Measurements from ENCODE around the gene PBX3. TPM values are rescaled to one million over a fixed set of nuclear protein-coding genes. Genes with fewer than 3 reads are reported as not detected.
A peak's percentile ranks its signal among the peaks of the same experiment; 100 is the strongest.

Gene PBX3
- total and polyA plus RNA-seq, 2 of the 13 experiments (the other 11 are each of a cell fraction or from before 2014, with no cell fraction given) = 6.0 to 11.2 TPM

GRCh38 chr9:125789196-125789595 is 42.0 kb downstream of the PBX3 start:
- no peak overlapping the region for H3K4me3 ChIP-seq (replicated peaks in 1 of 3; ENCODE audit: insufficient read depth in 1 of 3, low read depth in 2 of 3, low read length in 3 of 3)
- H2AFZ ChIP-seq (ENCODE audit: low read length) = no peak overlapping the region
- H3K4me1 ChIP-seq (ENCODE audit: insufficient read depth, low read length) = peaks cover 24% of the 10 kb centered on the region
- TF ChIP-seq BCLAF1 (IDR thresholded peaks at IDR 0.05) (no peak), ZNF678 (CRISPR knock-in tag; IDR thresholded peaks at IDR 0.05) (no peak)
- no TSS peak for BruUV-seq (replicated peaks)
- no peak for FAIRE-seq
- no peak for DNase-seq (ENCODE audit: low spot score)
- H3K9me3 ChIP-seq (ENCODE audit: low read length) = no peaks in the 10 kb centered on the region
- in situ Hi-C loops (cut with HindIII; ENCODE audit: extremely low pct_ligation_motif_present, low pct_unique_long_range_greater_than_20kb) = no loop called here
- CTCF ChIA-PET (ENCODE audit: low intra/inter-chr PET ratio, low total read pairs) = no interaction called here
- no peak overlapping the region for H3K27ac ChIP-seq (ENCODE audit: extremely low read length, insufficient read depth, low read length)
- H3K36me3 ChIP-seq (replicated peaks in 1 of 2; ENCODE audit: control insufficient read depth in 1 of 2, insufficient read depth in 2 of 2, low read length in 2 of 2) = no peaks in the 10 kb centered on the region
- ATAC-seq = no peak
- no peak overlapping the region for H3K9ac ChIP-seq (ENCODE audit: insufficient read depth, low read depth, low read length)
- H3K79me2 ChIP-seq (ENCODE audit: insufficient read depth, low read length) = no peaks in the 10 kb centered on the region
- intact Hi-C loops (cut with micrococcal nuclease; ENCODE audit: unreplicated experiment) = no loop called here
- H3K27me3 ChIP-seq (ENCODE audit: control insufficient read depth in 1 of 2, insufficient read depth in 2 of 2, low read length in 2 of 2) = no peaks in the 10 kb centered on the region
- POLR2A ChIA-PET = no interaction called here
- no peaks in the 10 kb centered on the region for H4K20me1 ChIP-seq (ENCODE audit: insufficient read depth, low read length)
- no peak overlapping the region for H3K4me2 ChIP-seq (ENCODE audit: low read depth, low read length)

GRCh38 chr9:125794708-125795107 is 47.5 kb downstream of the PBX3 start:
- H4K20me1 ChIP-seq (ENCODE audit: insufficient read depth, low read length) = no peaks in the 10 kb centered on the region
- TF ChIP-seq ATRX (CRISPR knock-in tag; IDR thresholded peaks at IDR 0.05; ENCODE audit: borderline replicate concordance) (no peak), HDAC2 (CRISPR knock-in tag; IDR thresholded peaks at IDR 0.05) (no peak), HDAC6 (IDR thresholded peaks at IDR 0.05; ENCODE audit: low read depth, low read length) (no peak), ATF7-NPFF (CRISPR knock-in tag; IDR thresholded peaks at IDR 0.05; ENCODE audit: low read depth) (no peak), TBP (CRISPR knock-in tag; IDR thresholded peaks at IDR 0.05) (no peak), HNF1A (IDR thresholded peaks at IDR 0.05; ENCODE audit: low read depth) (no peak), HNF1A (CRISPR knock-in tag; IDR thresholded peaks at IDR 0.05; ENCODE audit: borderline replicate concordance) (no peak)

More at GRCh38 chr9:125794708-125795107, 47.5 kb downstream of the PBX3 start:
- Histone ChIP-seq H3K4me3 (replicated peaks in 1 of 3; ENCODE audit: insufficient read depth in 1 of 3, low read depth in 2 of 3, low read length in 3 of 3) (no peak overlapping the region), H3K9ac (ENCODE audit: insufficient read depth, low read depth, low read length) (no peak overlapping the region), H2AFZ (ENCODE audit: low read length) (no peak overlapping the region), H3K27ac (ENCODE audit: extremely low read length, insufficient read depth, low read length) (no peak overlapping the region), H3K4me1 (ENCODE audit: insufficient read depth, low read length) (peaks cover 34% of the 10 kb centered on the region), H3K27me3 (ENCODE audit: control insufficient read depth in 1 of 2, insufficient read depth in 2 of 2, low read length in 2 of 2) (no peaks in the 10 kb centered on the region), H3K79me2 (ENCODE audit: insufficient read depth, low read length) (no peaks in the 10 kb centered on the region), H3K4me2 (ENCODE audit: low read depth, low read length) (no peak overlapping the region), H3K36me3 (replicated peaks in 1 of 2; ENCODE audit: control insufficient read depth in 1 of 2, insufficient read depth in 2 of 2, low read length in 2 of 2) (no peaks in the 10 kb centered on the region), H3K9me3 (ENCODE audit: low read length) (no peaks in the 10 kb centered on the region)
- POLR2A ChIA-PET = no interaction called here
- WGBS (ENCODE audit: low lambda C conversion rate) = 58% methylated on average over 2 of the region's 2 CpGs
- intact Hi-C loops (cut with micrococcal nuclease; ENCODE audit: unreplicated experiment) = no loop called here
- ATAC-seq = no peak
- FAIRE-seq = peak; percentile 62
- BruUV-seq (replicated peaks) = no TSS peak
- in situ Hi-C loops (cut with HindIII; ENCODE audit: extremely low pct_ligation_motif_present, low pct_unique_long_range_greater_than_20kb) = no loop called here
- DNase-seq (ENCODE audit: low spot score) = peak; percentile 30
- CTCF ChIA-PET (ENCODE audit: low intra/inter-chr PET ratio, low total read pairs) = no interaction called here

Measured in HepG2 (cell line).